Measurements from ENCODE around the gene PTPRN2. TPM values are rescaled to one million over a fixed set of nuclear protein-coding genes. Genes with fewer than 3 reads are reported as not detected.

PTPRN2 gene
- polyA plus RNA-seq, 1 experiment: 0.31 TPM

- Histone ChIP-seq H3K4me3 (ENCODE audit: low read depth, low read length) (no peak overlapping the region), H3K27me3 (ENCODE audit: control insufficient read depth, insufficient read depth, low read length) (no peaks in the 10 kb centered on the region), H3K36me3 (ENCODE audit: control insufficient read depth, insufficient read depth, low read length) (no peaks in the 10 kb centered on the region)
- ChIA-PET POLR2A (no interaction called here), CTCF (no interaction called here)
- DNase-seq (ENCODE audit: low read depth): no peak
- no peak for TF ChIP-seq CTCF (IDR thresholded peaks at IDR 0.05; ENCODE audit: insufficient read depth, low read depth, low read length)
Observed at GRCh38 chr7:157856873-157857577, 730.6 kb downstream of the PTPRN2 start.

GRCh38 chr7:157855452-157856213 lies 732.0 kb downstream of the PTPRN2 start:
- no peak for TF ChIP-seq CTCF (IDR thresholded peaks at IDR 0.05; ENCODE audit: insufficient read depth, low read depth, low read length)
- POLR2A ChIA-PET: no interaction called here
- Histone ChIP-seq H3K36me3 (ENCODE audit: control insufficient read depth, insufficient read depth, low read length) (no peaks in the 10 kb centered on the region), H3K4me3 (ENCODE audit: low read depth, low read length) (no peak overlapping the region), H3K27me3 (ENCODE audit: control insufficient read depth, insufficient read depth, low read length) (no peaks in the 10 kb centered on the region)
- no peak for DNase-seq (ENCODE audit: low read depth)
- CTCF ChIA-PET: no interaction called here

- H3K4me3 ChIP-seq (ENCODE audit: low read depth, low read length): no peak overlapping the region
- no peak for DNase-seq (ENCODE audit: low read depth)
- no peaks in the 10 kb centered on the region for H3K27me3 ChIP-seq (ENCODE audit: control insufficient read depth, insufficient read depth, low read length)
- no peak for TF ChIP-seq CTCF (IDR thresholded peaks at IDR 0.05; ENCODE audit: insufficient read depth, low read depth, low read length)
- ChIA-PET CTCF (no interaction called here), POLR2A (no interaction called here)
- no peaks in the 10 kb centered on the region for H3K36me3 ChIP-seq (ENCODE audit: control insufficient read depth, insufficient read depth, low read length)
Observed at GRCh38 chr7:157855016-157855415, 732.6 kb downstream of the PTPRN2 start.

- ChIA-PET CTCF (no interaction called here), POLR2A (no interaction called here)
- no peak for DNase-seq (ENCODE audit: low read depth)
- Histone ChIP-seq H3K36me3 (ENCODE audit: control insufficient read depth, insufficient read depth, low read length) (no peaks in the 10 kb centered on the region), H3K4me3 (ENCODE audit: low read depth, low read length) (no peak overlapping the region), H3K27me3 (ENCODE audit: control insufficient read depth, insufficient read depth, low read length) (no peaks in the 10 kb centered on the region)
- TF ChIP-seq CTCF (IDR thresholded peaks at IDR 0.05; ENCODE audit: insufficient read depth, low read depth, low read length): no peak
Observed at GRCh38 chr7:157854066-157854891, 733.3 kb downstream of the PTPRN2 start.

GRCh38 chr7:157853789-157854065 lies 733.9 kb downstream of the PTPRN2 start:
- TF ChIP-seq CTCF (IDR thresholded peaks at IDR 0.05; ENCODE audit: insufficient read depth, low read depth, low read length): no peak
- Histone ChIP-seq H3K27me3 (ENCODE audit: control insufficient read depth, insufficient read depth, low read length) (no peaks in the 10 kb centered on the region), H3K36me3 (ENCODE audit: control insufficient read depth, insufficient read depth, low read length) (no peaks in the 10 kb centered on the region), H3K4me3 (ENCODE audit: low read depth, low read length) (no peak overlapping the region)
- POLR2A ChIA-PET: no interaction called here
- no peak for DNase-seq (ENCODE audit: low read depth)
- CTCF ChIA-PET: no interaction called here

Data from BJ (cell line).